Transverse colon (tissue), 4 donors: ENCODE results near the gene SLC38A10. TPM values are rescaled to one million over a fixed set of nuclear protein-coding genes. Genes with fewer than 3 reads are reported as not detected.

Experiments used
- DNase-seq: peaks from one replicate; pipeline ENCODE4 v3.0.0-alpha.2; 2019
- H3K27ac ChIP-seq, 4 donors: fragments of 200-600 bp; sonication (generic); 2 replicates each; pipeline ENCODE4 v1.5.1; 2016 to 2018; ENCODE audit warnings: inconsistent platforms in 4 of 4
- H3K27me3 ChIP-seq: fragments of 200-600 bp; sonication (generic); 2 replicates; pipeline ENCODE4 v1.5.1; 2017; ENCODE audit warnings: inconsistent platforms
- H3K36me3 ChIP-seq, 4 donors: fragments of 200-600 bp; sonication (generic); 2 replicates each; pipeline ENCODE4 v1.5.1; 2017 to 2019; ENCODE audit warnings: inconsistent platforms in 4 of 4
- H3K4me1 ChIP-seq, 4 donors: fragments of 200-600 bp; sonication (generic); 2 replicates each; pipeline ENCODE4 v1.5.1; 2017 to 2020; ENCODE audit warnings: inconsistent platforms in 4 of 4
- H3K4me3 ChIP-seq, 4 donors: fragments of 200-600 bp; sonication (generic); 1 replicate in 1 of 4; 2 replicates in 3 of 4; pipeline versions ENCODE4 v1.5.1 to v1.6.1; 2017 to 2019; ENCODE audit warnings: inconsistent platforms in 4 of 4
- H3K9me3 ChIP-seq, 2 donors: fragments of 200-600 bp; sonication (generic); 2 replicates each; pipeline ENCODE4 v1.5.1; 2017 to 2019; ENCODE audit warnings: inconsistent platforms in 2 of 2
- EP300 ChIP-seq: sonication (generic); formaldehyde crosslinking; IDR thresholded peaks from one replicate; pipeline ENCODE4 v1.6.1; 2017; ENCODE audit warnings: antibody characterized with exemption, low read depth
- POLR2A ChIP-seq: fragments of 450-650 bp; IDR thresholded peaks from one replicate; pipeline ENCODE4 v1.6.1; 2016; ENCODE audit warnings: antibody characterized with exemption, mild to moderate bottlenecking, moderate library complexity
- POLR2AphosphoS5 ChIP-seq, 3 donors: sonication (generic); formaldehyde crosslinking; IDR thresholded peaks; one replicate each; pipeline ENCODE4 v1.6.1; 2016; ENCODE audit warnings: antibody characterized with exemption in 3 of 3
- WGBS, 2 donors: methylation state at CpG; one replicate each; pipeline ENCODE4 v1.1.5; 2018; ENCODE audit warnings: low coverage in 1 of 2; 5-methylcytosine and 5-hydroxymethylcytosine counted together
- in situ Hi-C, 4 donors: fragments of 200-750 bp; cut with MboI; loops; one replicate each; pipeline versions ENCODE4 v1.15.0 to v1.15.1; 2017; ENCODE audit warnings: low sequenced_read_pairs in 3 of 4, low pct_ligation_motif_present in 1 of 4, low pct_unique_long_range_greater_than_20kb in 1 of 4
- intact Hi-C: fragments of 100-400 bp; cut with DNase I; formaldehyde crosslinking; loops from one replicate; pipeline ENCODE4 v1.15.1; 2023; ENCODE audit warnings: low total_unique reads
- total RNA-seq, 4 donors: library from RNA; depleted of rRNA; stranded (reverse); fragments of >200 nt; gene quantifications; one replicate each; pipeline ENCODE4 v1.1.0, GENCODE V29; 2016
- TF ChIP-seq, protein P1 (sequence below), 5 experiments: fragments of 200-600 bp in 3 of 5; fragments of 450-650 bp in 2 of 5; sonication (generic) in 3 of 5; IDR thresholded peaks; 1 replicate in 2 of 5; 2 replicates in 3 of 5; pipeline ENCODE4 v1.5.1; 2016 to 2017; ENCODE audit warnings: antibody characterized with exemption in 5 of 5, inconsistent platforms in 3 of 5, mild to moderate bottlenecking in 2 of 5, moderate library complexity in 1 of 5

The SLC38A10 gene
- total RNA-seq, 4 donors from 2014 or later = 94.9 to 113 (median 98.9) TPM

DNA sequence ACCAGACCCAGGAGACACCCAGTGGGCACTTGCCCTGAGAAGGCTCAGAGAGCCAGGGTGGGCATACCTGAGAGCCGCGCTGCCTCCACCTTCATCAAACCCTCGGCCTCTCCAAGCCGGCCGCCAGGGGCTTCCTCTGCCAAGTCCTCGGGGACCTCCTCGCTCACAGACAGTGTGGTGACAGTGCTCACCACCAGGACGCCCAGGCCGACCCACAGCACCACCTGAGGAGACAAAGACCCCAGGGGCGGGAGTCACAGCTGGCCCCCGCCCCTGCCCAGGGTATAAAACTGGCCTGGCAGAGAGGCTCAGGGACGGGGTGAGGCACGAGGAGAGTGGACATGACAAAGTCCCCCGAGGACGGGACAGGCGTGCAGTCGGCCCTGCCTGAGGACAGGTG lies 34.9 kb downstream of the SLC38A10 start:
- H3K27ac ChIP-seq = no peak overlapping the region
- H3K36me3 ChIP-seq = peaks cover 0 to 20% (median 8%) of the 10 kb centered on the region in 4 donors
- no peak for DNase-seq
- no peaks in the 10 kb centered on the region for H3K9me3 ChIP-seq
- TF ChIP-seq POLR2AphosphoS5 (IDR thresholded peaks at IDR 0.05) (no peak), POLR2A (no peak), EP300 (no peak)
- TF ChIP-seq, protein P1, sequence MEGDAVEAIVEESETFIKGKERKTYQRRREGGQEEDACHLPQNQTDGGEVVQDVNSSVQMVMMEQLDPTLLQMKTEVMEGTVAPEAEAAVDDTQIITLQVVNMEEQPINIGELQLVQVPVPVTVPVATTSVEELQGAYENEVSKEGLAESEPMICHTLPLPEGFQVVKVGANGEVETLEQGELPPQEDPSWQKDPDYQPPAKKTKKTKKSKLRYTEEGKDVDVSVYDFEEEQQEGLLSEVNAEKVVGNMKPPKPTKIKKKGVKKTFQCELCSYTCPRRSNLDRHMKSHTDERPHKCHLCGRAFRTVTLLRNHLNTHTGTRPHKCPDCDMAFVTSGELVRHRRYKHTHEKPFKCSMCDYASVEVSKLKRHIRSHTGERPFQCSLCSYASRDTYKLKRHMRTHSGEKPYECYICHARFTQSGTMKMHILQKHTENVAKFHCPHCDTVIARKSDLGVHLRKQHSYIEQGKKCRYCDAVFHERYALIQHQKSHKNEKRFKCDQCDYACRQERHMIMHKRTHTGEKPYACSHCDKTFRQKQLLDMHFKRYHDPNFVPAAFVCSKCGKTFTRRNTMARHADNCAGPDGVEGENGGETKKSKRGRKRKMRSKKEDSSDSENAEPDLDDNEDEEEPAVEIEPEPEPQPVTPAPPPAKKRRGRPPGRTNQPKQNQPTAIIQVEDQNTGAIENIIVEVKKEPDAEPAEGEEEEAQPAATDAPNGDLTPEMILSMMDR (IDR thresholded peaks at IDR 0.05) = no peak
- in situ Hi-C loops (loop anchor here in 3 of 4 donors (25.0 kb wide), 2 partner anchors 227 to 352 kb away; no protein-coding TSS in a partner anchor), intact Hi-C loops (no loop called here)
- 87 to 94% methylated on average over 3 to 17 of the region's 17 CpGs for WGBS, 2 donors
- H3K27me3 ChIP-seq = no peaks in the 10 kb centered on the region
- peaks cover 7 to 14% (median 10%) of the 10 kb centered on the region in 4 donors for H3K4me1 ChIP-seq
- H3K4me3 ChIP-seq = no peak overlapping the region

DNA sequence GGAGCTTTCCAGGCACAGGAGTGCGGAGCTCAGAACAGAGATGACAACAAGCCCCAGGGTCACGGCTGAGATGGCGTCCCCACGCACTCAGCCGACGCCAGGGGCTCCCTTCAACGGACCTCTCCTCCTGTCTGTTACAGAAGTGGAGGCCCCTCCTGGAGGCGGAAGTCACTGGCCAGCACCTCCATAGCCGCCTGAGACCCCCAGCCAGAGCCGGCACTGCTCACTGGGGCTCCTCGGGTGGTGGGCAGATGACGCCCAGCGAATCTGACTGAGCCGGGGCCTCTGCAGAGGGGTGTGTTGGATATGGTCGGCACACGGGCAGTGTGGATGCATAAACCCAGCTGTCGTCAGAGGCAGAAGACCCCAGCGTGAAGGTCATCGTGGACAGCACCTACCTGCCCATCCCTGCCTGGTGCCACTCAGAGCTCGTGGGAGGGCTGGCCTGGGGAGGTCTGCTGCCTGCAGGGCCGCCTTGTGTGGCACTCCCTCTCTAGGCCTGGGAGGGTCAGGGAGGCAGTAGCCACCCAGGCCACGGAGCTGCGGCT lies 36.0 kb downstream of the SLC38A10 start:
- 88% methylated on average over 22 of the region's 23 CpGs; no CpG with 5 or more reads in 1 of the 2 donors for WGBS, 2 donors
- Histone ChIP-seq H3K4me1 (peaks cover 15 to 23% (median 16%) of the 10 kb centered on the region in 4 donors), H3K4me3 (no peak overlapping the region), H3K9me3 (no peaks in the 10 kb centered on the region), H3K27me3 (no peaks in the 10 kb centered on the region), H3K36me3 (peaks cover 0 to 18% (median 8%) of the 10 kb centered on the region in 4 donors), H3K27ac (no peak overlapping the region)
- TF ChIP-seq EP300 = no peak
- no peak for TF ChIP-seq POLR2A
- TF ChIP-seq, protein P1 (IDR thresholded peaks at IDR 0.05) = no peak
- TF ChIP-seq POLR2AphosphoS5 (IDR thresholded peaks at IDR 0.05) = no peak
- DNase-seq = no peak
- in situ Hi-C loops (loop anchor here (10.0 to 25.0 kb wide), 3 partner anchors 216 to 353 kb away; no protein-coding TSS in a partner anchor), intact Hi-C loops (loop anchor here (10.0 kb wide), 1 partner anchor 276 kb away; no protein-coding TSS in a partner anchor)

DNA sequence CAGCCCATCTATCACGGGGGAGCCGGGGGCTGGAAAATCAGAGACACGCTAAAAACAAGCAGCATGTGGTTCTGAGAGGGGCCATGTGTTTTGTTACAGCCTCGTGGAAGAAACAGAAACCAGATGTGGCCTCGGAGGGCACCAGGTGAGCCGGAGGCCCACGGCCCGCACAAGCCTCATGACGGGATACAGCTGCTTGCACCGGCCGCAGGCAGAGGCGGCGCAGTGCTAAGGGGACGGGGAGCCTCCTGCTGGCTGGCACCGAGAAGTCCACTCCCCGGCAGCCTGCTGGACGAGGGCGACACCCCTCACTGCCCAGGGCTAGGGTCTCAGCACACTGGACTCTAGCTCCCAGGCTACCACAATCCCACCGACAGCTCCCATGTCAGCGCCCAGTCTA lies 36.8 kb downstream of the SLC38A10 start:
- Histone ChIP-seq H3K9me3 (no peaks in the 10 kb centered on the region), H3K27me3 (no peaks in the 10 kb centered on the region), H3K4me1 (peaks cover 15 to 23% (median 16%) of the 10 kb centered on the region in 4 donors), H3K27ac (no peak overlapping the region), H3K4me3 (no peak overlapping the region), H3K36me3 (peaks cover 0 to 18% (median 8%) of the 10 kb centered on the region in 4 donors)
- in situ Hi-C loops = loop anchor here (10.0 to 25.0 kb wide), 3 partner anchors 217 to 354 kb away; no protein-coding TSS in a partner anchor
- 88% methylated on average over 20 of the region's 20 CpGs; no CpG with 5 or more reads in 1 of the 2 donors for WGBS, 2 donors
- TF ChIP-seq, protein P1 (IDR thresholded peaks at IDR 0.05) = no peak
- intact Hi-C loops = loop anchor here (10.0 kb wide), 1 partner anchor 277 kb away; no protein-coding TSS in a partner anchor
- DNase-seq = no peak

DNA sequence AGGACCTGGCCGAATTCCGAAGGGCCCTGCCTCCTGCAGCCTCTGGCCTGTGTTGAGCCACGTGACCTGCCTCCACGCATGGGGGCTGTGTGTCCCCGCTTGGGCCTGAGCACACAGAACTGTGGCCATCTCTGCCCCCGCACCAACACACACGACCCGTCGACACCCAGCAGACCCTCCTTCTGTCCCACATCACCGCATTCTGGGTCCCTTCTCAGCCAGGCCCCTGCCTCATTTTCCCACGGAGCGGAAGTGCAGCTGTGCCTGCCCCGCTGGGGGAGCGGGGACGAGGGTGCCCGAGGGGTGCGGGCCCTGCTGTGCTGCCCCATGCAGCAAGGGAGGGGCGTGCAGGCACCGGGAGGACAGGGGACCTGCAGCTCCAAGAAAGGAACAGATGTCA lies 37.6 kb downstream of the SLC38A10 start:
- peaks cover 0 to 18% (median 7%) of the 10 kb centered on the region in 4 donors for H3K36me3 ChIP-seq
- no peak overlapping the region for H3K27ac ChIP-seq
- DNase-seq = no peak
- WGBS, 2 donors = 94 to 100% methylated on average over 2 to 19 of the region's 19 CpGs
- in situ Hi-C loops = loop anchor here (10.0 to 25.0 kb wide), 3 partner anchors 217 to 355 kb away; no protein-coding TSS in a partner anchor
- no peaks in the 10 kb centered on the region for H3K9me3 ChIP-seq
- no peak overlapping the region for H3K4me3 ChIP-seq
- H3K27me3 ChIP-seq = no peaks in the 10 kb centered on the region
- H3K4me1 ChIP-seq = peaks cover 15 to 30% (median 24%) of the 10 kb centered on the region in 4 donors
- intact Hi-C loops = loop anchor here (10.0 kb wide), 1 partner anchor 277 kb away; no protein-coding TSS in a partner anchor
- TF ChIP-seq POLR2AphosphoS5 (IDR thresholded peaks at IDR 0.05) = no peak
- TF ChIP-seq EP300 = no peak
- TF ChIP-seq, protein P1 (IDR thresholded peaks at IDR 0.05) = no peak
- TF ChIP-seq POLR2A = no peak
